Activated naive CD4-positive, alpha-beta T cell treated with anti-CD3 and anti-CD28 coated beads, Interleukin-2, amount 10 ng/mL, durations not matched to agents 7 days and 5 days (primary cell): Measurements from ENCODE around the gene ITPRIP.

Experiments
- CTCF ChIA-PET: fragments of 350-600 bp; sonication (Branson Sonifier 250); formaldehyde crosslinking; loops from one replicate; lab custom pipeline; 2021; ENCODE audit warnings: antibody characterized with exemption; lab: Charles Lee
- DNase-seq: peaks from one replicate; pipeline ENCODE4 v3.0.0-alpha.2; 2020
- H3K27ac Mint-ChIP-seq: one replicate; pipeline ENCODE4 v1.8.0; 2021; ENCODE audit warnings: mild to moderate bottlenecking, moderate library complexity, mixed read lengths
- H3K27me3 Mint-ChIP-seq: one replicate; pipeline ENCODE4 v1.8.0; 2021; ENCODE audit warnings: mild to moderate bottlenecking, mixed read lengths
- H3K36me3 Mint-ChIP-seq: one replicate; pipeline ENCODE4 v1.8.0; 2021; ENCODE audit warnings: mixed read lengths
- H3K4me1 Mint-ChIP-seq: one replicate; pipeline ENCODE4 v1.8.0; 2021; ENCODE audit warnings: mixed read lengths
- H3K4me3 Mint-ChIP-seq: one replicate; pipeline ENCODE4 v1.8.0; 2021; ENCODE audit warnings: mild to moderate bottlenecking, moderate library complexity, mixed read lengths
- H3K9me3 Mint-ChIP-seq: one replicate; pipeline ENCODE4 v1.8.0; 2021; ENCODE audit warnings: mixed read lengths

ITPRIP gene

GRCh38 chr10:104267721-104268404 lies 70.4 kb downstream of the ITPRIP start:
- CTCF ChIA-PET, result interaction anchor here (1.3 kb wide), 1 partner anchor 13 kb away, joined by 3 read pairs; the partner anchor contains the start of gene GSTO1
- DNase-seq, result no peak
- H3K36me3 Mint-ChIP-seq, result peaks cover 38% of the 10 kb centered on the region
- H3K27ac Mint-ChIP-seq, result peak overlapping the region; percentile 95
- H3K27me3 Mint-ChIP-seq, result no peaks in the 10 kb centered on the region
- peak overlapping the region; percentile 92 for H3K4me3 Mint-ChIP-seq
- H3K9me3 Mint-ChIP-seq, result no peaks in the 10 kb centered on the region
- H3K4me1 Mint-ChIP-seq, result peaks cover 53% of the 10 kb centered on the region

DNA sequence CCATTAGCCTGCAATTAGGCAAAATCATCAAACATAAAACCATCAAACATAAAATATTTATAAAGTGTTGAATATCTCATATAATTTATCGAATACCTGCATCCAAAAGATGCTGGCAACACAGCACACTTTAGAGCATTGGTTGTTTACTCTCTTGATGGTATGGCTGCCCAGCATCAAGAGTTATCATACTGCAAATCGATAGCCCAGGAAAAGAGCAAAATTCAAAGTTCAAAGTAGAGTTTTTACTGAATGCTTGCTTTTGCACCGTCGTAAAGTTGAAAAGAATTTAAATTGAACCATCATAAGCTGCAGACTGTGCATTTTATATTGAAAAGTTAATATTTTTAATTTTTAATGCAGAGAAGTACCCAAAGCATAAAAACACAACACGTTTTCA lies 73.5 kb downstream of the ITPRIP start:
- Mint-ChIP-seq H3K4me3 (no peak overlapping the region), H3K27ac (no peak overlapping the region), H3K27me3 (no peaks in the 10 kb centered on the region), H3K9me3 (no peaks in the 10 kb centered on the region), H3K4me1 (peaks cover 75% of the 10 kb centered on the region), H3K36me3 (peaks cover 64% of the 10 kb centered on the region)
- CTCF ChIA-PET, result no interaction called here
- no peak for DNase-seq

DNA sequence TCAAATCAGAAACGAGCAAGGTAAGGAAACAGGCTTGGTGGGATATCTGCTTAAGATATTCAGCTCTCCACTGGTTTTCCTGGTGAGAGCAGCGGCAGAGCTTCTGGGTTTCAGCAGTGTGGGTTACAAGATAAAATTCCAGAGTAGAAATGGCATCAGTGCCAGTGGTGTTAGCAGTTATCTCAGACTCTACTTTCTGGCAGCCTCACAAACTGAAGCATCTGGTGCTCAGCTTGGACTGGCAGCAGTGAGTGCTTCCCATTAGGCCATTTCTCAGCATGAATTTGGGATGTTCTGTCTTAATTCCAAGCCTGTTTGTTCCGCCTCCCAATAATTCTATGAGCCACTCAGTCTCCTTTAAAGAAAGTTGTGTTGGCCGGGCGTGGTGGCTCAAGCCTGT lies 76.2 kb downstream of the ITPRIP start:
- Mint-ChIP-seq H3K27ac (no peak overlapping the region), H3K4me1 (peaks cover 78% of the 10 kb centered on the region), H3K27me3 (no peaks in the 10 kb centered on the region), H3K4me3 (no peak overlapping the region), H3K9me3 (no peaks in the 10 kb centered on the region), H3K36me3 (peaks cover 71% of the 10 kb centered on the region)
- CTCF ChIA-PET, result interaction anchor here (1.8 to 3.4 kb wide), 2 partner anchors 13 to 44 kb away, joined by 4 to 19 read pairs; no protein-coding TSS in a partner anchor
- DNase-seq, result no peak

DNA sequence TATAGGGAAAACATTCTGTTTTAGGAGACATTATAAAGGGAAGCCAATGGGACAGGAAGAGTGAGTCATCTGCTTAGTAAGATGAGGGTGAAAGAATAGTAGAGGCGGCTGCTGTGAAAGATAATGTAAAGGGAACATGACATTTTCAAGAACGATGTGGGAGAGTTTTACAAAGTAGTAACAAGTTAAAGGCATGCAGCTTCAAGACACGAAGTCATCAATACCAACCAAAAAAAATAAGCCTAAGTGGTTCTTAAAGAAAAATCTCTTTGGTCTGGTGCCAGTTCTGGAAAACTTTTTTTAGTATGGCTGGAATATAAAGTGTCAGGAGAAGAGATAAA lies 77.5 kb downstream of the ITPRIP start:
- no peak overlapping the region for H3K4me3 Mint-ChIP-seq
- H3K27me3 Mint-ChIP-seq, result no peaks in the 10 kb centered on the region
- CTCF ChIA-PET, result interaction anchor here (1.0 to 3.4 kb wide), 2 partner anchors 14 to 30 kb away, joined by 3 to 19 read pairs; no protein-coding TSS in a partner anchor
- peak overlapping the region; percentile 50 for H3K27ac Mint-ChIP-seq
- H3K4me1 Mint-ChIP-seq, result peaks cover 79% of the 10 kb centered on the region
- peaks cover 66% of the 10 kb centered on the region for H3K36me3 Mint-ChIP-seq
- H3K9me3 Mint-ChIP-seq, result no peaks in the 10 kb centered on the region
- DNase-seq, result no peak

DNA sequence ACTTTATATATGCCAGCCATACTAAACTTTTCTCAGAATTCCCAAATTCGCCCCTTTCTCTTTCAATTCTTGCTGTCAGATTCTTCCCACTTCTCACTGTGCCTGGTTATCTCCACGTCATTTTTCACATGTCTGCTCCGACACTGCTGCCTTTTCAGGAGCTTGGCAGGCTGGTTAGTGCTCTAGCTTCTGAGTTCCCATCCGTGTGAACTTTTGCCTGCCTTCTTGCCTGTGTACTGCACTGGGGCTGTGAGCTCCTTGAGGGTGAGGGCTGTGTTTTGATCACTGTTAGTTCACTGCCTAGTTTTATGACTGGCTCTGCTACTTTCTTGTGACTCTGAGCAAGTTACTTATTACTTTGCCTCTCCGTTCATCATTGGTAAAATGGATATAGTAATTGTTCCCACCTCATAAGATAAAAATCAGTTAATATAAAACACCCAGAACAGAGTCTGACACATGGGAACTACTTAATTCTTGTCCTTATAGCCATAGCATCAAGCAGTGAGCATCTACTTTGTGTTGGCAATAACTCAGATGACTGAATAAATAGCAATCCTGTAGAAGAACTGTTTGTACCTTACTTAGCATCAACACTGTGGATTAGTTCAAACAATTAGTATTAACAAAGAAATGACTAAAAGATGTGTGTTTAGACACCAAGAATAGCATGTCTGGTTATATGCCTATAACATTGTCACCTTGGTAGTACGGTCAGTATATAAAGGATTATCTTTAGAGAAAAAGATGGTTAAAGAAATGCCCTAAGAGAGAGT lies 78.1 kb downstream of the ITPRIP start:
- Mint-ChIP-seq H3K36me3 (peaks cover 63% of the 10 kb centered on the region), H3K4me3 (no peak overlapping the region), H3K27me3 (no peaks in the 10 kb centered on the region), H3K27ac (peak overlapping the region; percentile 50), H3K4me1 (peaks cover 76% of the 10 kb centered on the region), H3K9me3 (no peaks in the 10 kb centered on the region)
- no peak for DNase-seq
- CTCF ChIA-PET, result interaction anchor here (0.9 to 3.4 kb wide), 3 partner anchors 14 to 91 kb away, joined by 3 to 19 read pairs (median 4); no protein-coding TSS in a partner anchor
